GM12878 (cell line): ENCODE results near the gene STMP1. TPM values are rescaled to one million over a fixed set of nuclear protein-coding genes. Genes with fewer than 3 reads are reported as not detected.

Experiments
- ATAC-seq: fragments of 200-7000 bp; cut with Tn5 transposase; 3 replicates; pipeline ENCODE4 v1.9.1; 2020; ENCODE audit warnings: mild to moderate bottlenecking, moderate library complexity
- BruUV-seq: library from RNA; stranded (reverse); fragments of 400-500 nt; replicated peaks from 2 replicates; lab custom pipeline; 2021; lab: Mats Ljungman, UMichigan
- CTCF ChIA-PET: fragments of 300-600 bp; sonication (Branson Sonifier 250); formaldehyde crosslinking; extraction: SDS; loops from one replicate; lab custom pipeline; 2021; ENCODE audit warnings: inconsistent platforms; lab: Yijun Ruan, JAX
- POLR2A ChIA-PET: fragments of 350-600 bp; formaldehyde crosslinking; extraction: SDS; loops from one replicate; lab custom pipeline; 2021; ENCODE audit warnings: inconsistent platforms; lab: Charles Lee
- RAD21 ChIA-PET: fragments of 300-600 bp; sonication (Branson Sonifier 250); formaldehyde crosslinking; loops from one replicate; lab custom pipeline; 2023; ENCODE audit warnings: antibody characterized with exemption; ENCODE audit not compliant: unreplicated experiment; lab: Charles Lee
- SMC1A ChIA-PET: fragments of 300-600 bp; sonication (Branson Sonifier 250); formaldehyde crosslinking; loops from one replicate; lab custom pipeline; 2023; ENCODE audit not compliant: unreplicated experiment, uncharacterized antibody; lab: Charles Lee
- DNase-seq: peaks from one replicate; pipeline ENCODE4 v3.0.0-alpha.2; 2011; ENCODE audit warnings: low read depth, low spot score
- FAIRE-seq: peaks from 3 replicates; lab custom pipeline; 2011; peaks lifted over from hg19 to GRCh38; lab: Jason Lieb, UNC
- H2AFZ ChIP-seq: 2 replicates; pipeline ENCODE4 v1.6.0; 2011; ENCODE audit warnings: low read depth, low read length, control low read depth; ENCODE audit not compliant: control insufficient read depth
- H3K27ac ChIP-seq: 2 replicates; pipeline ENCODE4 v1.5.1; 2011; ENCODE audit warnings: control low read depth; ENCODE audit not compliant: control insufficient read depth, insufficient read depth
- H3K27me3 ChIP-seq, 2 experiments: replicated peaks in 1 of 2; 2 replicates each; pipeline versions ENCODE4 v1.6.0 to v1.6.1; 2011; ENCODE audit warnings: low read length in 1 of 2; ENCODE audit not compliant: control insufficient read depth in 2 of 2, insufficient read depth in 2 of 2
- H3K36me3 ChIP-seq, 2 experiments: 2 replicates each; pipeline ENCODE4 v1.5.1; 2011; ENCODE audit warnings: low read length in 1 of 2; ENCODE audit not compliant: control insufficient read depth in 2 of 2, insufficient read depth in 2 of 2
- H3K4me1 ChIP-seq: 2 replicates; pipeline ENCODE4 v1.6.1; 2011; ENCODE audit warnings: mild to moderate bottlenecking, low read length, moderate library complexity, mixed read lengths; ENCODE audit not compliant: control insufficient read depth, insufficient read depth
- H3K4me2 ChIP-seq: 2 replicates; pipeline ENCODE4 v1.6.0; 2011; ENCODE audit warnings: control low read depth; ENCODE audit not compliant: control insufficient read depth, insufficient read depth
- H3K4me3 ChIP-seq: fragments of 200-600 bp; sonication (generic); 2 replicates; pipeline ENCODE4 v1.5.1; 2016
- H3K79me2 ChIP-seq: 2 replicates; pipeline ENCODE4 v1.6.0; 2011; ENCODE audit warnings: low read length; ENCODE audit not compliant: control insufficient read depth, insufficient read depth
- H3K9ac ChIP-seq: 2 replicates; pipeline ENCODE4 v1.8.0; 2011; ENCODE audit warnings: low read length, control low read depth, mixed read lengths; ENCODE audit not compliant: control insufficient read depth, insufficient read depth
- H3K9me3 ChIP-seq: replicated peaks from 3 replicates; pipeline ENCODE4 v1.5.1; 2011; ENCODE audit warnings: mild to moderate bottlenecking, low read length; ENCODE audit not compliant: control insufficient read depth, insufficient read depth
- H4K20me1 ChIP-seq: 2 replicates; pipeline ENCODE4 v1.6.0; 2011; ENCODE audit not compliant: control insufficient read depth, insufficient read depth
- CTCF ChIP-seq, 3 experiments: IDR thresholded peaks in 2 of 3; conservative IDR thresholded peaks in 1 of 3; 2 replicates each; pipeline ENCODE4 v1.5.1; 2011; ENCODE audit warnings: low read depth in 3 of 3, low read length in 3 of 3, mild to moderate bottlenecking in 3 of 3, control low read depth in 2 of 3, moderate library complexity in 2 of 3, inconsistent platforms in 1 of 3, mixed read lengths in 1 of 3; ENCODE audit not compliant: control insufficient read depth in 2 of 3, insufficient read depth in 1 of 3; ENCODE audit errors: extremely low read depth in 1 of 3
- EGR1 ChIP-seq, 2 experiments: IDR thresholded peaks; 1 replicate in 1 of 2; 2 replicates in 1 of 2; pipeline ENCODE4 v1.6.1; 2011 to 2012; ENCODE audit warnings: low read depth in 2 of 2, low read length in 2 of 2, borderline replicate concordance in 1 of 2, mild to moderate bottlenecking in 1 of 2, moderate library complexity in 1 of 2
- HSF1 ChIP-seq: fragments of 150-350 bp; IDR thresholded peaks from 2 replicates; pipeline ENCODE4 v1.6.1; 2014; ENCODE audit warnings: mild to moderate bottlenecking, low read depth, low read length
- PAX8 ChIP-seq: fragments of 450-650 bp; IDR thresholded peaks from 2 replicates; pipeline ENCODE4 v1.6.1; 2017; ENCODE audit warnings: mild to moderate bottlenecking, moderate library complexity
- SIN3A ChIP-seq: IDR thresholded peaks from 2 replicates; pipeline ENCODE4 v1.6.1; 2012; ENCODE audit warnings: low read depth, low read length, improper control_type of control experiment
- SREBF1 ChIP-seq: IDR thresholded peaks from 2 replicates; pipeline ENCODE4 v1.6.1; 2012; ENCODE audit warnings: mild to moderate bottlenecking, low read length
- SREBF2 ChIP-seq: IDR thresholded peaks from 2 replicates; pipeline ENCODE4 v1.6.1; 2012; ENCODE audit warnings: mild to moderate bottlenecking, low read length
- TARDBP ChIP-seq: IDR thresholded peaks from 2 replicates; pipeline ENCODE4 v1.6.1; 2016; ENCODE audit warnings: borderline replicate concordance
- TCF12 ChIP-seq: IDR thresholded peaks from 2 replicates; pipeline ENCODE4 v1.6.1; 2011; ENCODE audit warnings: low read depth, mild to moderate bottlenecking, low read length
- WGBS: methylation state at CpG from one replicate; pipeline ENCODE4 v1.1.6; 2016; ENCODE audit warnings: low lambda C conversion rate; ENCODE audit not compliant: insufficient replicate concordance, insufficient coverage; ENCODE audit errors: missing lambda C conversion rate; 5-methylcytosine and 5-hydroxymethylcytosine counted together
- in situ Hi-C: fragments of 300-500 bp; cut with MboI; formaldehyde crosslinking; loops from 9 replicates; pipeline ENCODE4 v1.14.3; 2018; ENCODE audit warnings: mixed read lengths
- intact Hi-C: fragments of 100-400 bp; cut with micrococcal nuclease; formaldehyde crosslinking; loops from one replicate; pipeline ENCODE4 v1.14.2; 2022; ENCODE audit not compliant: unreplicated experiment
- polyA plus RNA-seq, 11 experiments: library from polyadenylated mRNA; depleted of rRNA in 4 of 11; unstranded in 6 of 11; stranded (reverse) in 5 of 11; fragments of >200 nt; fragmentation: Nextera tagmentation in 4 of 11; fragmentation: Illumina TruSeq in 1 of 11; extraction: Ambion mirVana in 4 of 11; extraction: Trizol in 1 of 11; gene quantifications; 1 replicate in 1 of 11; 2 replicates in 10 of 11; pipeline versions ENCODE4 v1.2.1 to v1.2.3, GENCODE V29; 2011 to 2016; ENCODE audit warnings: inconsistent platforms in 2 of 11, missing spikeins in 2 of 11, low read depth in 1 of 11
- total RNA-seq, 4 experiments: library from RNA; depleted of rRNA in 3 of 4; stranded (reverse); fragments of >200 nt in 3 of 4; fragmentation: Illumina TruSeq in 1 of 4; extraction: Trizol in 1 of 4; gene quantifications; 2 replicates each; pipeline versions ENCODE4 v1.2.1 to v1.2.3, GENCODE V29; 2013 to 2021
- TF ChIP-seq, protein P1 (sequence below): IDR thresholded peaks from 2 replicates; pipeline ENCODE4 v1.6.1; 2012; ENCODE audit warnings: low read depth, low read length, improper control_type of control experiment

Gene STMP1
- total and polyA plus RNA-seq, 10 of the 15 experiments (the other 5 are each of a cell fraction or from before 2014, with no cell fraction given): 8.0 to 79.9 (median 24.7) TPM

DNA sequence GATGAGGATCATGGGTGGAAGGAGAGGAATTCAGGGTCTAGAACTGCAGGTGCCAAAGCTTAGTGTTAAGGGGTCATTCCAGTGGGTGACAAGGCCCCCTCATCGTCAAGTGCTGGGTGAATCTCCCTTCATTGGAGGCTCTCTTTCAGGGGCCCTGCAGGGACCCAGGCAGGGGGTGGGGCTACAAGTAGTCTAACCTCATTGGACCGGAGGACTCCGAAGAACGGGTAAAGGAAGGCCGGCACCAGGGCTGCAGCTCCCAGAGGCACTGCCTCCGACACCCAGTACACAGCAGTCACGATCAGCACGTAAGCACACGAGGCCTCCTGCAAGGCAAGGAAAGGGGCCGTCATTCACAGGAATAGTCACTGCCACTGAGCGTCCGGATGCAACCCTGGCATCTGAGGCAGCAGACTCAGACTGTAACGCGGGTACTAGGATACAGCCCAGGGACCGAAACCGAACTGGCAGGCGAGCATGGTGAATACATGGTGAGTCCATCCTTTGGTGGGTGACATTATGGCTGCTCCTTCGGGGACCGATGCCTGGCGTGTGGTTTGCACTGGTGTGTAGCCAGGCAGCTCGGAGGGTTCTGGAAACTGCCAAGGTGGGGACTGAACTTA, 59.0 kb downstream of the STMP1 start:
- ChIA-PET CTCF (interaction anchor here (0.6 to 2.5 kb wide), 2 partner anchors 10 to 37 kb away, joined by 3 to 11 read pairs; no protein-coding TSS in a partner anchor), SMC1A (no interaction called here), RAD21 (no interaction called here), POLR2A (no interaction called here)
- intact Hi-C loops (no loop called here), in situ Hi-C loops (no loop called here)
- DNase-seq (no peak), ATAC-seq (no peak), FAIRE-seq (no peak)
- no peaks in the 10 kb centered on the region for H3K4me1 ChIP-seq
- TF ChIP-seq SREBF1 (no peak), TCF12 (no peak), EGR1 (IDR thresholded peaks at IDR 0.05; ENCODE audit: borderline replicate concordance in 1 of 2, low read depth in 2 of 2, low read length in 2 of 2) (no peak), SREBF2 (no peak), PAX8 (no peak), SIN3A (no peak), HSF1 (no peak), CTCF (IDR thresholded peaks at IDR 0.05 in 2 of 3, conservative IDR thresholded peaks at IDR 0.05 in 1 of 3; ENCODE audit: control insufficient read depth in 2 of 3, extremely low read depth in 1 of 3, insufficient read depth in 1 of 3, low read depth in 3 of 3, low read length in 3 of 3) (no peak), TARDBP (no peak)
- TF ChIP-seq, protein P1, sequence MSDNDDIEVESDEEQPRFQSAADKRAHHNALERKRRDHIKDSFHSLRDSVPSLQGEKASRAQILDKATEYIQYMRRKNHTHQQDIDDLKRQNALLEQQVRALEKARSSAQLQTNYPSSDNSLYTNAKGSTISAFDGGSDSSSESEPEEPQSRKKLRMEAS: no peak
- H3K4me3 ChIP-seq: no peak overlapping the region
- H3K36me3 ChIP-seq: no peaks in the 10 kb centered on the region
- no TSS peak for BruUV-seq
- H3K27ac ChIP-seq: no peak overlapping the region
- no peaks in the 10 kb centered on the region; a peak in 1 of 4 replicates for H3K27me3 ChIP-seq
- H3K79me2 ChIP-seq: no peaks in the 10 kb centered on the region
- H4K20me1 ChIP-seq: no peaks in the 10 kb centered on the region
- no peaks in the 10 kb centered on the region for H3K9me3 ChIP-seq
- no peak overlapping the region for H3K9ac ChIP-seq
- no peak overlapping the region for H3K4me2 ChIP-seq
- H2AFZ ChIP-seq: no peak overlapping the region
- WGBS: 63% methylated on average over 21 of the region's 21 CpGs
